DND-41 (cell line): ENCODE data around the gene TBXAS1.

ENCODE experiments used
- CTCF ChIP-seq: IDR thresholded peaks from 2 replicates; pipeline ENCODE4 v1.5.1; 2012; ENCODE audit warnings: borderline replicate concordance, low read length, moderate library complexity, mild to moderate bottlenecking; ENCODE audit not compliant: poor library complexity, severe bottlenecking; ENCODE audit errors: extremely low read depth
- EZH2 ChIP-seq: IDR thresholded peaks from 3 replicates; pipeline ENCODE4 v1.6.1; 2012; ENCODE audit warnings: borderline replicate concordance, low read depth, mild to moderate bottlenecking, moderate library complexity, low read length, inconsistent platforms; ENCODE audit not compliant: severe bottlenecking

GRCh38 chr7:139942636-139943035, 113.6 kb downstream of the TBXAS1 start:
- TF ChIP-seq CTCF (no peak), EZH2 (no peak)
